ENCODE measurements around the gene CCNL1.
"Not testable (repeated sequence)": the region's sequence is repeated elsewhere in the genome, so short reads cannot be mapped to it uniquely, and the experiment has no call there.

CCNL1 gene

GRCh38 chr3:157170861-157171260 is 10.9 kb upstream of the CCNL1 start:
- no peak for DNase-seq (ENCODE audit: low read depth in 2 of 2)

GRCh38 chr3:157167371-157168042 is 7.6 kb upstream of the CCNL1 start:
- DNase-seq (ENCODE audit: low read depth in 2 of 2): no peak

- no peak for DNase-seq (ENCODE audit: low read depth in 2 of 2)
Measured at GRCh38 chr3:157166561-157166960, 6.6 kb upstream of the CCNL1 start.

- no peak for DNase-seq (ENCODE audit: low read depth in 2 of 2)
Measured at GRCh38 chr3:157166115-157166514, 6.2 kb upstream of the CCNL1 start.

GRCh38 chr3:157163217-157163953 is 3.4 kb upstream of the CCNL1 start:
- no peak for DNase-seq (ENCODE audit: low read depth in 2 of 2)

- not testable (repeated sequence) for DNase-seq (ENCODE audit: low read depth in 2 of 2)
Measured at GRCh38 chr3:157162620-157163019, 2.7 kb upstream of the CCNL1 start.

GRCh38 chr3:157160658-157161424 is 894 bp upstream of the CCNL1 start:
- DNase-seq (ENCODE audit: low read depth in 2 of 2): peak; percentile 39 to 42

- peak; percentile 66 for DNase-seq (ENCODE audit: low read depth in 2 of 2)
Measured at GRCh38 chr3:157159037-157159761, 748 bp downstream of the CCNL1 start.

- DNase-seq (ENCODE audit: low read depth in 2 of 2): no peak
Measured at GRCh38 chr3:157157836-157158235, 2.1 kb downstream of the CCNL1 start.

GRCh38 chr3:157156837-157157635 is 2.9 kb downstream of the CCNL1 start:
- no peak for DNase-seq (ENCODE audit: low read depth in 2 of 2)

- no peak for DNase-seq (ENCODE audit: low read depth in 2 of 2)
Measured at GRCh38 chr3:157155591-157155990, 4.4 kb downstream of the CCNL1 start.

GRCh38 chr3:157154563-157155330 is 5.2 kb downstream of the CCNL1 start:
- DNase-seq (ENCODE audit: low read depth in 2 of 2): no peak

- DNase-seq (ENCODE audit: low read depth in 2 of 2): no peak
Measured at GRCh38 chr3:157152930-157153329, 7.0 kb downstream of the CCNL1 start.

- no peak for DNase-seq (ENCODE audit: low read depth in 2 of 2)
Measured at GRCh38 chr3:157152438-157152837, 7.5 kb downstream of the CCNL1 start.

- DNase-seq (ENCODE audit: low read depth in 2 of 2): no peak
Measured at GRCh38 chr3:157151627-157152026, 8.3 kb downstream of the CCNL1 start.

- no peak for DNase-seq (ENCODE audit: low read depth in 2 of 2)
Measured at GRCh38 chr3:157151151-157151550, 8.8 kb downstream of the CCNL1 start.

GRCh38 chr3:157149136-157149696 is 10.7 kb downstream of the CCNL1 start:
- no peak for DNase-seq (ENCODE audit: low read depth in 2 of 2)

- no peak for DNase-seq (ENCODE audit: low read depth in 2 of 2)
Measured at GRCh38 chr3:157148196-157148889, 11.6 kb downstream of the CCNL1 start.

GRCh38 chr3:157147099-157147803 is 12.7 kb downstream of the CCNL1 start:
- no peak for DNase-seq (ENCODE audit: low read depth in 2 of 2)
